HCT116 (cell line): ENCODE results near the gene BPIFB1. TPM values are rescaled to one million over a fixed set of nuclear protein-coding genes. Genes with fewer than 3 reads are reported as not detected.
A peak's percentile ranks its signal among the peaks of the same experiment; 100 is the strongest.

Experiments
- ATAC-seq: fragments of 200-7000 bp; cut with Tn5 transposase; 2 replicates; pipeline ENCODE4 v1.9.1; 2020; ENCODE audit warnings: mild to moderate bottlenecking, moderate library complexity
- BruUV-seq: library from RNA; stranded (reverse); fragments of 400-500 nt; replicated peaks from 2 replicates; lab custom pipeline; 2021; lab: Mats Ljungman, UMichigan
- CTCF ChIA-PET: fragments of 300-600 bp; sonication (Branson Sonifier 250); formaldehyde crosslinking; loops from one replicate; lab custom pipeline; 2021; ENCODE audit warnings: antibody characterized with exemption; lab: Charles Lee
- POLR2A ChIA-PET: fragments of 300-600, 350-600 bp; sonication (Branson Sonifier 250); formaldehyde crosslinking; loops from one replicate; lab custom pipeline; 2021; ENCODE audit warnings: antibody characterized with exemption; lab: Charles Lee
- RAD21 ChIA-PET, 2 experiments: fragments of 300-600 bp; sonication (Branson Sonifier 250); formaldehyde crosslinking; loops; one replicate each; lab custom pipeline; 2023; ENCODE audit warnings: low total read pairs in 2 of 2; ENCODE audit not compliant: uncharacterized antibody in 2 of 2, unreplicated experiment in 2 of 2, low non-redundant PET in 1 of 2; lab: Charles Lee
- DNase-seq: peaks from one replicate; pipeline ENCODE4 v3.0.0-alpha.2; 2010; ENCODE audit warnings: low read depth, low spot score
- H2AFZ ChIP-seq: fragments of 200-600 bp; shearing (Covaris generic), sonication (generic); 2 replicates; pipeline ENCODE4 v1.6.1; 2017; ENCODE audit warnings: low read depth, mixed run types, mixed read lengths, antibody characterized with exemption, low read length; ENCODE audit not compliant: poor library complexity, severe bottlenecking
- H3K27ac ChIP-seq: 2 replicates; pipeline ENCODE4 v1.5.1; 2012; ENCODE audit warnings: low read depth, low read length
- H3K27me3 ChIP-seq: fragments of 200-600 bp; sonication (generic); 2 replicates; pipeline ENCODE4 v1.6.1; 2016; ENCODE audit warnings: mixed run types, low read length, mixed read lengths; ENCODE audit not compliant: insufficient read depth
- H3K36me3 ChIP-seq, 2 experiments: fragments of 200-500 bp in 1 of 2; fragments of 200-600 bp in 1 of 2; sonication (Bioruptor generic) in 1 of 2; sonication (generic) in 1 of 2; 2 replicates each; pipeline versions ENCODE4 v1.5.1 to v1.6.1; 2014 to 2016; ENCODE audit warnings: low read length in 2 of 2, inconsistent platforms in 1 of 2, mixed read lengths in 1 of 2, mixed run types in 1 of 2; ENCODE audit not compliant: insufficient read depth in 2 of 2, control insufficient read depth in 1 of 2
- H3K4me1 ChIP-seq, 2 experiments: fragments of 200-600 bp in 1 of 2; sonication (generic) in 1 of 2; 2 replicates each; pipeline versions ENCODE4 v1.5.1 to v1.6.1; 2012 to 2017; ENCODE audit warnings: low read length in 2 of 2, inconsistent platforms in 1 of 2, mild to moderate bottlenecking in 1 of 2, mixed read lengths in 1 of 2, mixed run types in 1 of 2, moderate library complexity in 1 of 2; ENCODE audit not compliant: insufficient read depth in 2 of 2, control insufficient read depth in 1 of 2
- H3K4me2 ChIP-seq: fragments of 200-600 bp; sonication (generic); 2 replicates; pipeline ENCODE4 v1.6.1; 2017; ENCODE audit warnings: mixed run types, low read length, mixed read lengths
- H3K4me3 ChIP-seq, 2 experiments: fragments of 200-600 bp in 1 of 2; sonication (generic) in 1 of 2; replicated peaks in 1 of 2; 2 replicates each; pipeline ENCODE4 v1.5.1; 2011 to 2016; ENCODE audit warnings: low read length in 2 of 2, control low read depth in 1 of 2, low read depth in 1 of 2, mild to moderate bottlenecking in 1 of 2, mixed read lengths in 1 of 2, mixed run types in 1 of 2
- H3K79me2 ChIP-seq: fragments of 200-600 bp; sonication (generic); 2 replicates; pipeline ENCODE4 v1.6.1; 2017; ENCODE audit warnings: mild to moderate bottlenecking, mixed run types, low read length, moderate library complexity, mixed read lengths; ENCODE audit not compliant: insufficient read depth
- H3K9ac ChIP-seq: fragments of 200-600 bp; sonication (generic); 2 replicates; pipeline ENCODE4 v1.6.1; 2016; ENCODE audit warnings: low read length, mixed read lengths
- H3K9me2 ChIP-seq: fragments of 200-600 bp; sonication (generic), shearing (Covaris generic); 2 replicates; pipeline ENCODE4 v1.6.1; 2017; ENCODE audit warnings: mixed run types, mild to moderate bottlenecking, moderate library complexity; ENCODE audit not compliant: insufficient read depth
- H3K9me3 ChIP-seq, 2 experiments: fragments of 200-500 bp in 1 of 2; fragments of 200-600 bp in 1 of 2; sonication (Bioruptor generic) in 1 of 2; sonication (generic) in 1 of 2; 2 replicates each; pipeline ENCODE4 v1.6.1; 2014 to 2017; ENCODE audit warnings: low read length in 2 of 2, mixed read lengths in 2 of 2, inconsistent platforms in 1 of 2, low read depth in 1 of 2, mild to moderate bottlenecking in 1 of 2, mixed run types in 1 of 2, moderate library complexity in 1 of 2; ENCODE audit not compliant: control insufficient read depth in 1 of 2, insufficient read depth in 1 of 2
- H4K20me1 ChIP-seq: fragments of 200-600 bp; sonication (generic), shearing (Covaris generic); 2 replicates; pipeline ENCODE4 v1.6.1; 2017; ENCODE audit warnings: mixed run types, mild to moderate bottlenecking, moderate library complexity; ENCODE audit not compliant: insufficient read depth
- CBX3 ChIP-seq: IDR thresholded peaks from 2 replicates; pipeline ENCODE4 v1.6.1; 2012; ENCODE audit warnings: low read depth
- EZH2phosphoT487 ChIP-seq: fragments of 200-600 bp; IDR thresholded peaks from 2 replicates; pipeline ENCODE4 v1.6.1; 2018; ENCODE audit warnings: antibody characterized with exemption, borderline replicate concordance
- POLR2A ChIP-seq: IDR thresholded peaks from 2 replicates; pipeline ENCODE4 v1.7.0; 2011; ENCODE audit warnings: borderline replicate concordance; ENCODE audit not compliant: insufficient read depth, insufficient read length; ENCODE audit errors: extremely low read depth
- RAD21 ChIP-seq: IDR thresholded peaks from 2 replicates; pipeline ENCODE4 v1.6.1; 2012; ENCODE audit warnings: low read depth, mild to moderate bottlenecking
- SP1 ChIP-seq: IDR thresholded peaks from 2 replicates; pipeline ENCODE4 v1.6.1; 2012; ENCODE audit warnings: low read depth
- YY1 ChIP-seq: IDR thresholded peaks from 2 replicates; pipeline ENCODE4 v1.6.1; 2011; ENCODE audit warnings: low read length, low read depth, moderate library complexity, mild to moderate bottlenecking; ENCODE audit not compliant: insufficient replicate concordance; ENCODE audit errors: extremely low read depth
- ZFX ChIP-seq: fragments of 450-650 bp; IDR thresholded peaks from 2 replicates; pipeline ENCODE4 v1.6.1; 2017
- ZNF274 ChIP-seq: fragments of 200-500 bp; sonication (Bioruptor generic); IDR thresholded peaks from 2 replicates; pipeline ENCODE4 v1.6.1; 2014; ENCODE audit warnings: mild to moderate bottlenecking, low read depth, low read length, inconsistent platforms
- intact Hi-C: fragments of 100-400 bp; cut with micrococcal nuclease; formaldehyde crosslinking; loops from 2 replicates; pipeline ENCODE4 v1.10.0; 2022
- total RNA-seq: library from RNA; stranded (reverse); gene quantifications from one replicate; pipeline ENCODE4 v1.2.1, GENCODE V29; 2021; ENCODE audit not compliant: unreplicated experiment
- TF ChIP-seq, protein P1 (sequence below): IDR thresholded peaks from 2 replicates; pipeline ENCODE4 v1.6.1; 2012
- TF ChIP-seq, protein P2 (sequence below): IDR thresholded peaks from 2 replicates; pipeline ENCODE4 v1.6.1; 2012
- TF ChIP-seq, protein P3 (sequence below): IDR thresholded peaks from 2 replicates; pipeline ENCODE4 v1.6.1; 2011; ENCODE audit warnings: mild to moderate bottlenecking, low read length, moderate library complexity; ENCODE audit not compliant: insufficient replicate concordance; ENCODE audit errors: extremely low read depth

The BPIFB1 gene
- total RNA-seq, 1 experiment from 2014 or later: 0.17 TPM

DNA sequence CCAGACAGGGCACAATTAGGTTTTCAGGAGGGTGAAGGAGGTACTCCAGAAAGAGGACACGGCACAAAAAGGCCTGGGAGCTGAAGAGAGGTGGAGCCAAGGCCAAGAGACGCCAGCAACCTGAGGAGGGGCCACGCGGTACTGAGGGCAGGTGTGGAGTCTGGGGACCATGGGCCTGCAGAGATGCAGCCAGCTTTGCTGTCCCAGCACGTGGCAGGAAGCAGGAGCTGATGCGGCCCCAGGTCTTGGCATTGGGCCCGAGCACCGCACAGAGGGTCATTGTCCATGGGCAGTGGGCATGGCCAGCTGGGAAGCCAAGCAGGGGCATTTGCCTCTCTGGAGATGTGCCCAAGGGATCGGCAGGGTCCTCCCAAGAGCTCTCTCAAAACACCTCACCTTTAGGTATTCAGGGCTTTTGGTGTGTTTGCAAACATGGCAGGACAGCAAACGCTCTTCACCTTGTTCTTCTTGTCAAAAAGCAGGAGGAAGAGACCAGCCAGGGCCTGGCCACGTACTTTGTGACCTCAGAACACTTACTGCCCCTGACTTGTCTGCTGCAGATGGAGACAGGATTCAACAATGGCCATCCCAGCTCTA lies 1.4 kb upstream of the BPIFB1 start:
- no peaks in the 10 kb centered on the region for H3K9me3 ChIP-seq
- no peak for ATAC-seq
- no peak overlapping the region for H3K4me3 ChIP-seq
- peaks cover 8 to 11% of the 10 kb centered on the region in 2 experiments; a peak in 3 of 4 replicates for H3K4me1 ChIP-seq
- no peak overlapping the region for H3K27ac ChIP-seq
- intact Hi-C loops: no loop called here
- ChIA-PET POLR2A (no interaction called here), CTCF (no interaction called here), RAD21 (no interaction called here)
- DNase-seq: no peak
- no TSS peak for BruUV-seq
- H3K9ac ChIP-seq: no peak overlapping the region
- no peak overlapping the region for H2AFZ ChIP-seq
- H3K79me2 ChIP-seq: no peaks in the 10 kb centered on the region
- H4K20me1 ChIP-seq: no peaks in the 10 kb centered on the region
- H3K27me3 ChIP-seq: peaks cover 13% of the 10 kb centered on the region; the same call in 1 of the 2 replicates
- TF ChIP-seq, protein P1, sequence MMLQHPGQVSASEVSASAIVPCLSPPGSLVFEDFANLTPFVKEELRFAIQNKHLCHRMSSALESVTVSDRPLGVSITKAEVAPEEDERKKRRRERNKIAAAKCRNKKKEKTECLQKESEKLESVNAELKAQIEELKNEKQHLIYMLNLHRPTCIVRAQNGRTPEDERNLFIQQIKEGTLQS: no peak
- TF ChIP-seq YY1: no peak
- TF ChIP-seq, protein P2, sequence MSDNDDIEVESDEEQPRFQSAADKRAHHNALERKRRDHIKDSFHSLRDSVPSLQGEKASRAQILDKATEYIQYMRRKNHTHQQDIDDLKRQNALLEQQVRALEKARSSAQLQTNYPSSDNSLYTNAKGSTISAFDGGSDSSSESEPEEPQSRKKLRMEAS: no peak
- TF ChIP-seq SP1: no peak
- H3K36me3 ChIP-seq: no peaks in the 10 kb centered on the region
- no peaks in the 10 kb centered on the region for H3K9me2 ChIP-seq
- H3K4me2 ChIP-seq: no peak overlapping the region

DNA sequence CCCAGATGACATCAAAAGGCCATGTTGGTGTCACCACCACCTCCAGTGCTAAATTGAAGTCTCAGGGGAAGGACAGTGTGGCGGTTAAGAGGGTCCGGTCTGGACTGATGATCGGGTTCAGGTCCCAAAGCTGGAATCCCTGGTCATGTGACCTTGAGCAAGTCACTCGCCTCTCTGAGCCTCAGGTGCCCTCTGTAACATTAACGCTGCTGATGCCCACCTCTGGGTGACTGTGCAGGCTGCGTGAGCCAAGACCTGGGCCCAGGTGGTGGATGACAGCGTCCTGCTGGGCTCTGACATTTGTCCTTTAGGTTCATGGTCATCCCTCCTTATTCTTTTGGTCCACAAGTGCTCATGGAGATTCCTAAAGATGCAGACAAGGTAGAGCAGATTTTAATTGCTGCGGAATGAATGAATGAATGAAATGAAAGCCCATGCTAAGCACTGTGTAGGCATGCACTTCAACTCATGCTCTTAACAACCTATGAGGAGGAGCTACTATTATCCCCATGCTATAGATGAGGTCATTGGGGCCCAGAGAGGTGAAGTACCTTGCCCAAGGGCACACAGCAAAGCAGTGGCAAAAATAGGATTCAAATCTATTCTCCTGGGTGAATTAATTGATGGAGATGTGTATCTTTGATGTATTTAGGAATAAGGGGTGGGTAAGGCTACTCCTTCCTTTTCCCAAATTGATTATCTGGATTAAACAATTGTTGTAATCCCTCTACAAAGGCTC lies 649 bp upstream of the BPIFB1 start:
- BruUV-seq: no TSS peak
- no peaks in the 10 kb centered on the region for H3K9me3 ChIP-seq
- H3K36me3 ChIP-seq: no peaks in the 10 kb centered on the region
- no peak for DNase-seq
- no peak for ATAC-seq
- CTCF ChIA-PET: interaction anchor here (1.0 to 1.5 kb wide), 2 partner anchors 10 to 19 kb away, joined by 3 to 8 read pairs; no protein-coding TSS in a partner anchor
- no peak overlapping the region for H3K9ac ChIP-seq
- no peak overlapping the region for H2AFZ ChIP-seq
- H4K20me1 ChIP-seq: no peaks in the 10 kb centered on the region
- H3K27ac ChIP-seq: no peak overlapping the region
- POLR2A ChIA-PET: no interaction called here
- H3K79me2 ChIP-seq: no peaks in the 10 kb centered on the region
- intact Hi-C loops: no loop called here
- RAD21 ChIA-PET: no interaction called here
- peaks cover 18% of the 10 kb centered on the region; the same call in 1 of the 2 replicates for H3K27me3 ChIP-seq
- TF ChIP-seq, protein P3, sequence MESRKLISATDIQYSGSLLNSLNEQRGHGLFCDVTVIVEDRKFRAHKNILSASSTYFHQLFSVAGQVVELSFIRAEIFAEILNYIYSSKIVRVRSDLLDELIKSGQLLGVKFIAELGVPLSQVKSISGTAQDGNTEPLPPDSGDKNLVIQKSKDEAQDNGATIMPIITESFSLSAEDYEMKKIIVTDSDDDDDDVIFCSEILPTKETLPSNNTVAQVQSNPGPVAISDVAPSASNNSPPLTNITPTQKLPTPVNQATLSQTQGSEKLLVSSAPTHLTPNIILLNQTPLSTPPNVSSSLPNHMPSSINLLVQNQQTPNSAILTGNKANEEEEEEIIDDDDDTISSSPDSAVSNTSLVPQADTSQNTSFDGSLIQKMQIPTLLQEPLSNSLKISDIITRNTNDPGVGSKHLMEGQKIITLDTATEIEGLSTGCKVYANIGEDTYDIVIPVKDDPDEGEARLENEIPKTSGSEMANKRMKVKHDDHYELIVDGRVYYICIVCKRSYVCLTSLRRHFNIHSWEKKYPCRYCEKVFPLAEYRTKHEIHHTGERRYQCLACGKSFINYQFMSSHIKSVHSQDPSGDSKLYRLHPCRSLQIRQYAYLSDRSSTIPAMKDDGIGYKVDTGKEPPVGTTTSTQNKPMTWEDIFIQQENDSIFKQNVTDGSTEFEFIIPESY: no peak
- no peak for TF ChIP-seq EZH2phosphoT487
- TF ChIP-seq YY1: no peak
- TF ChIP-seq ZNF274: no peak
- no peak for TF ChIP-seq POLR2A
- TF ChIP-seq CBX3: no peak
- TF ChIP-seq RAD21: no peak
- TF ChIP-seq ZFX: no peak
- peak overlapping the region; percentile 35; the same call in 1 of the 2 replicates for H3K4me2 ChIP-seq
- H3K4me1 ChIP-seq: peaks cover 8 to 11% of the 10 kb centered on the region in 2 experiments; a peak in 3 of 4 replicates
- no peaks in the 10 kb centered on the region for H3K9me2 ChIP-seq
- no peak overlapping the region for H3K4me3 ChIP-seq
